Thyroid gland (tissue), 4 donors: ENCODE measurements around the gene AIF1L. TPM values are rescaled to one million over a fixed set of nuclear protein-coding genes. Genes with fewer than 3 reads are reported as not detected.

Experiments
- DNase-seq, 2 donors: peaks; one replicate each; pipeline ENCODE4 v3.0.0-alpha.2; 2019
- H3K27ac ChIP-seq, 3 donors: fragments of 200-600 bp; sonication (generic); 1 replicate in 2 of 3; 2 replicates in 1 of 3; pipeline ENCODE4 v1.5.1; 2016 to 2019; ENCODE audit warnings: mild to moderate bottlenecking in 1 of 3, moderate library complexity in 1 of 3
- H3K27me3 ChIP-seq: fragments of 200-600 bp; sonication (generic); one replicate; pipeline ENCODE4 v1.5.1; 2019
- H3K36me3 ChIP-seq, 2 donors: fragments of 200-600 bp; sonication (generic); one replicate each; pipeline ENCODE4 v1.5.1; 2016 to 2019
- H3K4me1 ChIP-seq, 2 donors: fragments of 200-600 bp; sonication (generic); one replicate each; pipeline ENCODE4 v1.5.1; 2017 to 2019
- H3K4me3 ChIP-seq, 3 donors: fragments of 200-600 bp; sonication (generic); replicated peaks in 1 of 3; 1 replicate in 2 of 3; 2 replicates in 1 of 3; pipeline ENCODE4 v1.5.1; 2016; ENCODE audit warnings: mild to moderate bottlenecking in 1 of 3
- H3K9me3 ChIP-seq: fragments of 200-600 bp; sonication (generic); one replicate; pipeline ENCODE4 v1.5.1; 2017
- POLR2A ChIP-seq, 2 donors: fragments of 450-650 bp; IDR thresholded peaks; one replicate each; pipeline ENCODE4 v1.6.1; 2017; ENCODE audit warnings: antibody characterized with exemption in 2 of 2, mild to moderate bottlenecking in 2 of 2, moderate library complexity in 1 of 2
- WGBS, 2 donors: methylation state at CpG; one replicate each; pipeline ENCODE4 v1.1.5; 2017; 5-methylcytosine and 5-hydroxymethylcytosine counted together
- intact Hi-C: fragments of 100-400 bp; cut with DNase I; formaldehyde crosslinking; loops from one replicate; pipeline ENCODE4 v1.15.1; 2023
- total RNA-seq, 4 donors: library from RNA; depleted of rRNA; stranded (reverse); fragments of >200 nt; gene quantifications; one replicate each; pipeline ENCODE4 v1.2.3, GENCODE V29; 2016
- TF ChIP-seq, protein P1 (sequence below), 6 experiments: fragments of 200-600 bp in 3 of 6; fragments of 450-650 bp in 3 of 6; sonication (generic) in 3 of 6; IDR thresholded peaks; one replicate each; pipeline ENCODE4 v1.5.1; 2016 to 2019; ENCODE audit warnings: antibody characterized with exemption in 6 of 6, mild to moderate bottlenecking in 2 of 6, inconsistent platforms in 1 of 6, moderate library complexity in 1 of 6

The AIF1L gene
- total RNA-seq, 4 donors from 2014 or later: 43.0 to 114 (median 87.9) TPM

DNA sequence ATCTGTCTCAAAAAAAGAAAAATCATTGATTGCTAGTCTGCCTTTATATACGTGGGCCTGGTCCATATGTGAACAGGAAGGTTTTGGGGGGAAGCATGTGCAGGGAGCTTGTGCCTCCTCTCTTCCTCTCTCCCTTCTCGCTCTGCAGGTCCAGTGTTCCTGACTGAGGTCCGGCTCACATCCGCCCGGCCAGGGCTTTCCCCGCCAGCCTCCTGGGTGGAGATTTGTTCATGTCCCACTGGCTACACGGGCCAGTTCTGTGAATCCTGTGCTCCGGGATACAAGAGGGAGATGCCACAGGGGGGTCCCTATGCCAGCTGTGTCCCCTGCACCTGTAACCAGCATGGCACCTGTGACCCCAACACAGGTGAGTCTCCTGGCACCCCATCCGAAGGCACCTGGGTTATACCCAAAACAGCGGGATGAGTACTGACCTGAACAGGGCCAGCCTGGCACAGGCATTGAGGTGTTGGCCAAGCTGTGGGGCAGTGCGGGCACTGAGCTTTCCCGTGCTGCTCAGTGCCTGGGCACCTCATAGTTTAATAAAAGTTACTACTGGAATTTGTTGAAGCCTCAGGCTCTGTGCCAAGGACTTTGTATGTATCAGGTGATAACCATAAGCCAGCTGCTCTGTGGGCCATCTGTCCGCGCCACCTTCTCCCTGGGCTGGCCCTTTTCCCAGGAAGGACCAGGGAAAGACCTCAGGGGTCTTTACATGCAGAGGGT is 39.4 kb upstream of the AIF1L start:
- TF ChIP-seq, protein P1, sequence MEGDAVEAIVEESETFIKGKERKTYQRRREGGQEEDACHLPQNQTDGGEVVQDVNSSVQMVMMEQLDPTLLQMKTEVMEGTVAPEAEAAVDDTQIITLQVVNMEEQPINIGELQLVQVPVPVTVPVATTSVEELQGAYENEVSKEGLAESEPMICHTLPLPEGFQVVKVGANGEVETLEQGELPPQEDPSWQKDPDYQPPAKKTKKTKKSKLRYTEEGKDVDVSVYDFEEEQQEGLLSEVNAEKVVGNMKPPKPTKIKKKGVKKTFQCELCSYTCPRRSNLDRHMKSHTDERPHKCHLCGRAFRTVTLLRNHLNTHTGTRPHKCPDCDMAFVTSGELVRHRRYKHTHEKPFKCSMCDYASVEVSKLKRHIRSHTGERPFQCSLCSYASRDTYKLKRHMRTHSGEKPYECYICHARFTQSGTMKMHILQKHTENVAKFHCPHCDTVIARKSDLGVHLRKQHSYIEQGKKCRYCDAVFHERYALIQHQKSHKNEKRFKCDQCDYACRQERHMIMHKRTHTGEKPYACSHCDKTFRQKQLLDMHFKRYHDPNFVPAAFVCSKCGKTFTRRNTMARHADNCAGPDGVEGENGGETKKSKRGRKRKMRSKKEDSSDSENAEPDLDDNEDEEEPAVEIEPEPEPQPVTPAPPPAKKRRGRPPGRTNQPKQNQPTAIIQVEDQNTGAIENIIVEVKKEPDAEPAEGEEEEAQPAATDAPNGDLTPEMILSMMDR (IDR thresholded peaks at IDR 0.05): no peak
- no peak for TF ChIP-seq POLR2A (IDR thresholded peaks at IDR 0.05)
- Histone ChIP-seq H3K27ac (no peak overlapping the region), H3K4me1 (no peaks in the 10 kb centered on the region), H3K4me3 (no peak overlapping the region), H3K36me3 (no peaks in the 10 kb centered on the region), H3K9me3 (no peaks in the 10 kb centered on the region), H3K27me3 (no peaks in the 10 kb centered on the region)
- intact Hi-C loops: loop anchor here (5.0 to 10.0 kb wide), 2 partner anchors 70 to 278 kb away; partner anchors contain the start of gene NUP214
- WGBS, 2 donors: 80 to 94% methylated on average over 12 of the region's 14 CpGs
- DNase-seq: no peak

DNA sequence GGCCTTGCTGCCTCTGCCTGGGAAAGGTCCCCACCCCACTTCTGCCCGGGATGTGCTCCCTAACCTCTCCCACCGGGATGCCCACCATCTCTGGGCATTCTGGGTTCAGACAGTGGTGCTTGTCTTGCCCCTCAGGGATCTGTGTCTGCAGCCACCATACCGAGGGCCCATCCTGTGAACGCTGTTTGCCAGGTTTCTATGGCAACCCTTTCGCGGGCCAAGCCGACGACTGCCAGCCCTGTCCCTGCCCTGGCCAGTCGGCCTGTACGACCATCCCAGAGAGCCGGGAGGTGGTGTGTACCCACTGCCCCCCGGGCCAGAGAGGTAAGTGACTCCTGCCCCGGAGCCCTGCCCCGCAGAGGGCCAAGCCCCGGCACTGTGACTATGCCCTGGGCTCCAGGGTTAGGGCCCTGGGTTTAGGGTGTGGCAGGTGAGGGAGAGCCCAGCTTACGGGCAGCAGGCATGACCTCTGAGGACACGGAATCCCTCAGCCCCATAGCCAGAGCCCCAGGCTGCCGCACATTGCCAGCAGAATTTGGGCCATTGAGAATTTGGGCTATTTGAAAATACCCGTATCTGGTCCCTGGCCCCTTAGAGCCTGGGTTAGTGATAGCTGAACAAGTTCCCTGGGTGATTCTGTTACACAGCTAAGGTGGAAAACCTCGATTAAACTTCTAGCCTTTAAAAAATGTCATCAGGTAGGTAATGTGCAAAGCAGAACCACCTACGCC is 35.3 kb upstream of the AIF1L start:
- intact Hi-C loops: no loop called here
- no peaks in the 10 kb centered on the region for H3K4me1 ChIP-seq
- no peak overlapping the region for H3K27ac ChIP-seq
- H3K27me3 ChIP-seq: no peaks in the 10 kb centered on the region
- TF ChIP-seq, protein P1 (IDR thresholded peaks at IDR 0.05): no peak
- TF ChIP-seq POLR2A (IDR thresholded peaks at IDR 0.05): no peak
- no peak overlapping the region for H3K4me3 ChIP-seq
- 60 to 82% methylated on average over 15 to 17 of the region's 21 CpGs for WGBS, 2 donors
- no peak for DNase-seq
- H3K9me3 ChIP-seq: no peaks in the 10 kb centered on the region
- no peaks in the 10 kb centered on the region for H3K36me3 ChIP-seq

DNA sequence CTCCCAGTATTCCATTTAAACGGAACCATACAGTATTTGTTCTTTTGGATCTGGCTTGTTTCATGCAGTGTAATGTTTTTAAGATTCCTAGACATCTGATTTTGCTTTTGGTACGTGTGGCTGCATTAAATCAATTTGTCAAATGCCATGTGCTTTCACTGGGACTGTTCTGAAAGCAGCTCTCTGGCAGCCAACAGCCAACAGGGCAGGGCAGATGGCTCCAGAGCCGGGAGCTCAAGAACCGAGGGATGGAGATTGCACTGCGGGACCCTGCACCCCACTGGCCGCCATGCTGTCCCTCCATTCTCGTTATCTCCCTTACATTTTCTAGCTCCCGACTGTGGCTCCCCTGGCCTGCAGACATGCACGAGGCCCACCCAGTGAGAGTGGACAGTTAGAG is 33.4 kb upstream of the AIF1L start:
- DNase-seq: no peak
- Histone ChIP-seq H3K27me3 (no peaks in the 10 kb centered on the region), H3K4me3 (no peak overlapping the region), H3K27ac (no peak overlapping the region), H3K36me3 (no peaks in the 10 kb centered on the region), H3K4me1 (no peaks in the 10 kb centered on the region), H3K9me3 (no peaks in the 10 kb centered on the region)
- no peak for TF ChIP-seq POLR2A (IDR thresholded peaks at IDR 0.05)
- TF ChIP-seq, protein P1 (IDR thresholded peaks at IDR 0.05): no peak
- intact Hi-C loops: no loop called here
- WGBS, 2 donors: 80 to 85% methylated on average over 9 of the region's 9 CpGs

DNA sequence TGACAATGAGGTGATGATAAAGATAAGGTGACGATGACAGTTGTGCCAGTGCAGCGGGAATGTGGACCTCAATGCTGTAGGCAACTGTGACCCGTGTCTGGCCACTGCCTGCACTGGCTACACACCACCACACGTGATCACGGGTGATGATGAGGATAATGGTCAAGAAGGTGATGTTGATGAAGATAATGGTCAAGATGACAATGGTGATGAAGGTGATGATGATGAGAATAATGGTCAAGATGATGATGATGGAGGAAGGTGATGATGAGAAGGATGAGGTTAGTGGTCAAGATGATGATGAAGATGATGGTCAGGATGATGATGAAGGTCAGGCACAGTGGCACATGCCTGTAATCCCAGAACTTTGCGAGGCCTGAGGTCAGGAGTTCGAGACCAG is 30.7 kb upstream of the AIF1L start:
- H3K36me3 ChIP-seq: no peaks in the 10 kb centered on the region
- no peaks in the 10 kb centered on the region for H3K9me3 ChIP-seq
- H3K27me3 ChIP-seq: no peaks in the 10 kb centered on the region
- no peak overlapping the region for H3K27ac ChIP-seq
- intact Hi-C loops: no loop called here
- H3K4me3 ChIP-seq: no peak overlapping the region
- no peaks in the 10 kb centered on the region for H3K4me1 ChIP-seq
- DNase-seq: no peak
- 92 to 93% methylated on average over 7 of the region's 7 CpGs for WGBS, 2 donors
- TF ChIP-seq, protein P1 (IDR thresholded peaks at IDR 0.05): no peak
- no peak for TF ChIP-seq POLR2A (IDR thresholded peaks at IDR 0.05)

DNA sequence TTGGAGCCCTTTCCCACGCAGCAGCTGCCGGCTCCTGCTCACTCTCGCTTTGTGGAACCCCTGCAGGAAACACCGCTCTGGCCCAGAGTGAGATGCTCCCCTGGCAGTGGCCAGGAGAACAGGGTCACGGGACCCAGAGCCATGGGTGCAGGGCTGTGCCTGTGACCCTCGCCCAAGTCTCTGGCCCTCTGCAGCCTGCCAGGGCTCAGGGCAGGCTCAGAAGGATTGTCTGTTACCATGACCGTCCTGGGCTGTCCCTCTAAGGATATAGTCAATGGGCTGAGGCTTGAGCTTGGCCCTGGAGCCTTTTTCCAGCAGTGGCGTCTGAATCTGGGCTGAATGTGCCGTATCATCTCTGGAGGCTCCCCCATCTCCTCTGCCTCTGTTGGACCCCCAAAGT is 28.7 kb upstream of the AIF1L start:
- no peaks in the 10 kb centered on the region for H3K9me3 ChIP-seq
- H3K4me3 ChIP-seq: no peak overlapping the region
- TF ChIP-seq, protein P1 (IDR thresholded peaks at IDR 0.05): no peak
- TF ChIP-seq POLR2A (IDR thresholded peaks at IDR 0.05): no peak
- WGBS, 2 donors: 72 to 95% methylated on average over 4 to 6 of the region's 9 CpGs
- no peaks in the 10 kb centered on the region for H3K36me3 ChIP-seq
- H3K27ac ChIP-seq: no peak overlapping the region
- no peaks in the 10 kb centered on the region for H3K4me1 ChIP-seq
- H3K27me3 ChIP-seq: no peaks in the 10 kb centered on the region
- intact Hi-C loops: no loop called here
- no peak for DNase-seq
